Measurements from ENCODE around the gene SPATA31C2. TPM values are rescaled to one million over a fixed set of nuclear protein-coding genes. Genes with fewer than 3 reads are reported as not detected.
A peak's percentile ranks its signal among the peaks of the same experiment; 100 is the strongest.
"Not testable (repeated sequence)": the region's sequence is repeated elsewhere in the genome, so short reads cannot be mapped to it uniquely, and the experiment has no call there.

SPATA31C2 gene
- total and polyA plus RNA-seq, 5 donors from 2014 or later: 0.10 to 1.4 (median 0.28) TPM; not detected in 1

- H3K9me3 Mint-ChIP-seq; H3K4me1 ChIP-seq (ENCODE audit: control insufficient read depth, insufficient read depth, low read length, poor library complexity, severe bottlenecking); H3K27ac Mint-ChIP-seq; DNase-seq; H3K4me3 ChIP-seq (ENCODE audit: low read depth, low read length); H3K27me3 ChIP-seq (ENCODE audit: control insufficient read depth, insufficient read depth, low read length); ATAC-seq (ENCODE audit: low read depth in 2 of 2); H3K27me3 Mint-ChIP-seq; H3K36me3 ChIP-seq (ENCODE audit: control insufficient read depth, insufficient read depth, low read length); H3K27ac ChIP-seq (ENCODE audit: insufficient read depth, low read length, poor library complexity, severe bottlenecking); H3K4me3 Mint-ChIP-seq; H3K36me3 Mint-ChIP-seq; H3K9me3 ChIP-seq (ENCODE audit: control insufficient read depth in 2 of 2, low read length in 2 of 2); H3K4me1 Mint-ChIP-seq: not testable (repeated sequence)
Measured at GRCh38 chr9:88118121-88118520, 20.2 kb downstream of the SPATA31C2 start.

- not testable (repeated sequence) for H3K27ac Mint-ChIP-seq; ATAC-seq (ENCODE audit: low read depth in 2 of 2); H3K4me3 Mint-ChIP-seq; H3K36me3 Mint-ChIP-seq; H3K27me3 ChIP-seq (ENCODE audit: control insufficient read depth, insufficient read depth, low read length); H3K4me1 Mint-ChIP-seq; DNase-seq; H3K27me3 Mint-ChIP-seq; H3K4me3 ChIP-seq (ENCODE audit: low read depth, low read length); H3K9me3 ChIP-seq (ENCODE audit: control insufficient read depth in 2 of 2, low read length in 2 of 2); H3K4me1 ChIP-seq (ENCODE audit: control insufficient read depth, insufficient read depth, low read length, poor library complexity, severe bottlenecking); H3K36me3 ChIP-seq (ENCODE audit: control insufficient read depth, insufficient read depth, low read length); H3K27ac ChIP-seq (ENCODE audit: insufficient read depth, low read length, poor library complexity, severe bottlenecking); H3K9me3 Mint-ChIP-seq
Measured at GRCh38 chr9:88114968-88115612, 23.2 kb downstream of the SPATA31C2 start.

DNA sequence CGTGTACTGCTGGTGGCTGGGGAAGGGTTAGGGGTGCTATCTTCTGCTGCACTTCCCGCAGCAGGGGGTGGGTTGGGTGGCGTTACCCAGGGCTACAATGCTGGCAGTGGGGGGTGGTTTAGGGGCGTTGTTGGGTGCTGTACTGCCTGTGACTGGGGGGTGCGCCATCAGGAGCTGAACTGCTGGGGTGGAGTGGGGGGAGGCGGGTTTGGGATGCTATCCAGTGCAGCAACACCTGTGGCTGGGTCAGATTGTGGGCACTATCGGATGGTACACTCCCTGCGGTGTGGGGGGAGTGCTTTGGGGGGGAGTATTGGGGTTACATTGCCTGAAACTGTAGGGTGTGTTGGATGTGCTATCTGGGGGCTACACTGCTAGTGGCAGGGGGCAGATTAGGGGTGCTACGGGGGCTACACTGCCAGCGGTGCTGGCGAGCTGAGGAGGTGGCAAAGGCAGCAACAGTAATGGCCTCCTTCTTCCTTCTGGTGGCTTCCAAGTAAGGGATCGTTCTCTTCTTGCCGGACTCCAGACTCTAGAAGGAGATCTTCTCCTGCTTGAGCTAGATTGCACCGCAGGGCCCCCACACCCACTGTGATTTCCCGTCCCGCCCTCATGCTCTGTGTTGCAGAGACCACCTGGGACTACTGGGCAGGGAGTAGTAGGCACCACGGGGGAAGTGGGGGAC lies 23.9 kb downstream of the SPATA31C2 start:
- H3K4me1 Mint-ChIP-seq; DNase-seq; H3K27ac Mint-ChIP-seq; H3K4me3 Mint-ChIP-seq; H3K36me3 ChIP-seq (ENCODE audit: control insufficient read depth, insufficient read depth, low read length); H3K9me3 Mint-ChIP-seq; H3K27ac ChIP-seq (ENCODE audit: insufficient read depth, low read length, poor library complexity, severe bottlenecking); H3K4me3 ChIP-seq (ENCODE audit: low read depth, low read length); H3K27me3 ChIP-seq (ENCODE audit: control insufficient read depth, insufficient read depth, low read length); H3K36me3 Mint-ChIP-seq; H3K4me1 ChIP-seq (ENCODE audit: control insufficient read depth, insufficient read depth, low read length, poor library complexity, severe bottlenecking); ATAC-seq (ENCODE audit: low read depth in 2 of 2); H3K27me3 Mint-ChIP-seq; H3K9me3 ChIP-seq (ENCODE audit: control insufficient read depth in 2 of 2, low read length in 2 of 2): not testable (repeated sequence)

DNA sequence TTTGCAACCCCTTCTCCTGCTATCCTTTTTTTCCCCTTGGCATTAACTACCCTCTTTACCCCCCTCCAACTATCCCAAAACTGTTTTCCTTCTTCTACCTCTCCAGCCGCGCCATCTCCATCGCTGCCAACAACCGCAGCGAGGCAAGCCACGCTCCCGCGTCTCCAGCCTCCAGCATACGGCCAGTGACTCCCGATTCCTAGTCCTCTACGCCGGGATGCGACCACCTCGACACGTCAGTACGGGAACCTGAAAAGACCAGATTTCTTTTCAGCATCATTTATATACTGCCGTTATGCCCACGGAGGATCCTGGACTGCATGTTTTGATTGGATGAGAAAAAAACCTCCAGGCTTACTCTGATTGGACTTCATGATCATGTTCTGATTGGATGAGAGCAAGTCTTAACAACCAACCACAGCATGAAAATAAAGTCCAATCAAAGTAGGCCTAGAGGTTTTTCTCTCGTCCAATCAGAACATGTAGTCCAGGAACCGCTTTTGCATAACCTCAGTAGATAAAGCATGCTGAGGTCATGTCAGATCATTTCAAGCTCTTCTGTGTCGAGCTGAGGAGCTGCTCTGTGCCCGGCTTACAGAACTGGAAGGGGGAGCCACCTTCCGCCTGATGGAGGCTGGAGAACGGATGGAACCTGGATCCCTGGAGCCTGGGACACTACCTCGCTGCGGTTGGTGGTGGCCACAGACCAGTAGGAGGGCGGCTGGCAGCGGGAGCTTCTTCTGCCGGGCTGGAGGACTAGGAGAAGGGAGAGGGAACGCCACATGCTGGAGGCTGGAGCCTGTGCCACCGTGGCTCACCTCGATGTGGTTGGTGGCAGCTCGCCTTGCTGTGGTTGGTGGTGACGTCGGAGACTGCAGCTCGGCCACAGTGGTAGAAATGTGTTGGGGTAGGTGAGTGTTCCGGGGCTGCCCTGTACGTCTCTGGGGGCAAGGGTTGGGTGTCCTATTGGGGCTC lies 24.8 kb downstream of the SPATA31C2 start:
- not testable (repeated sequence) for H3K27me3 ChIP-seq (ENCODE audit: control insufficient read depth, insufficient read depth, low read length); H3K9me3 Mint-ChIP-seq; H3K36me3 Mint-ChIP-seq; ATAC-seq (ENCODE audit: low read depth in 2 of 2); H3K27ac Mint-ChIP-seq; H3K4me3 ChIP-seq (ENCODE audit: low read depth, low read length); DNase-seq; H3K27ac ChIP-seq (ENCODE audit: insufficient read depth, low read length, poor library complexity, severe bottlenecking); H3K27me3 Mint-ChIP-seq; H3K4me3 Mint-ChIP-seq; H3K4me1 Mint-ChIP-seq; H3K4me1 ChIP-seq (ENCODE audit: control insufficient read depth, insufficient read depth, low read length, poor library complexity, severe bottlenecking); H3K36me3 ChIP-seq (ENCODE audit: control insufficient read depth, insufficient read depth, low read length); H3K9me3 ChIP-seq (ENCODE audit: control insufficient read depth in 2 of 2, low read length in 2 of 2)

GRCh38 chr9:88110026-88110425 lies 28.2 kb downstream of the SPATA31C2 start:
- Mint-ChIP-seq H3K9me3 (peaks cover 0 to 1% (median 0%) of the 10 kb centered on the region in 7 donors), H3K36me3 (no peaks in the 10 kb centered on the region), H3K4me1 (peaks cover 0 to 9% (median 2%) of the 10 kb centered on the region in 4 donors), H3K4me3 (no peak overlapping the region), H3K27me3 (peaks cover 10% of the 10 kb centered on the region), H3K27ac (no peak overlapping the region)
- H3K36me3 ChIP-seq (ENCODE audit: control insufficient read depth, insufficient read depth, low read length): no peaks in the 10 kb centered on the region
- H3K4me1 ChIP-seq (ENCODE audit: control insufficient read depth, insufficient read depth, low read length, poor library complexity, severe bottlenecking): no peaks in the 10 kb centered on the region
- H3K27ac ChIP-seq (ENCODE audit: insufficient read depth, low read length, poor library complexity, severe bottlenecking): no peak overlapping the region
- H3K27me3 ChIP-seq (ENCODE audit: control insufficient read depth, insufficient read depth, low read length): no peaks in the 10 kb centered on the region
- DNase-seq: no peak
- H3K9me3 ChIP-seq (ENCODE audit: control insufficient read depth in 2 of 2, low read length in 2 of 2): no peaks in the 10 kb centered on the region
- H3K4me3 ChIP-seq (ENCODE audit: low read depth, low read length): no peak overlapping the region
- ATAC-seq (ENCODE audit: low read depth in 2 of 2): no peak

DNA sequence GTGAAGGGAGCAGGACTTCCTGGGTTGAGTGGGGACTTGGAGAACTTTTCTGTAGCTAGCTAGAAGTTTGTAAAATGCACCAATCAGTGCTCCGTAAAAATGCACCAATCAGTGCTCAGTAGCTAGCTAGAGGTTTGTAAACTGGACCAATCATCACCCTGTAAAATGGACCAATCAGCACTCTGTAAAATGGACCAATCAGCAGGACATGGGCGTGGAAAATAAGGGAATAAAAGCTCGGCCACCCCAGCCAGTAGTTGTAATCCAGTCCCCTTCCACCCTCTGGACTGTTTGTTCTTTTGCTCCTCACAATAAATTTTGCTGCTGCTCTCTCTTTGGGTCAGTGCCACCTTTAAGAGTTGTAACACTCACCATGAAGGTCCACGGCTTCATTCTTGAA lies 29.5 kb downstream of the SPATA31C2 start:
- H3K9me3 ChIP-seq (ENCODE audit: control insufficient read depth in 2 of 2, low read length in 2 of 2): no peaks in the 10 kb centered on the region
- Mint-ChIP-seq H3K36me3 (no peaks in the 10 kb centered on the region), H3K4me3 (no peak overlapping the region), H3K27ac (no peak overlapping the region), H3K27me3 (peaks cover 15% of the 10 kb centered on the region), H3K4me1 (peaks cover 0 to 9% (median 2%) of the 10 kb centered on the region in 4 donors), H3K9me3 (peaks cover 0 to 1% (median 0%) of the 10 kb centered on the region in 7 donors)
- H3K36me3 ChIP-seq (ENCODE audit: control insufficient read depth, insufficient read depth, low read length): no peaks in the 10 kb centered on the region
- no peak overlapping the region for H3K27ac ChIP-seq (ENCODE audit: insufficient read depth, low read length, poor library complexity, severe bottlenecking)
- no peaks in the 10 kb centered on the region for H3K4me1 ChIP-seq (ENCODE audit: control insufficient read depth, insufficient read depth, low read length, poor library complexity, severe bottlenecking)
- H3K4me3 ChIP-seq (ENCODE audit: low read depth, low read length): peak overlapping the region; percentile 13
- DNase-seq (no peak), ATAC-seq (ENCODE audit: low read depth in 2 of 2) (no peak)
- H3K27me3 ChIP-seq (ENCODE audit: control insufficient read depth, insufficient read depth, low read length): no peaks in the 10 kb centered on the region

GRCh38 chr9:88106492-88106891 lies 31.8 kb downstream of the SPATA31C2 start:
- no peak overlapping the region for H3K27ac Mint-ChIP-seq
- H3K27me3 ChIP-seq (ENCODE audit: control insufficient read depth, insufficient read depth, low read length): peaks cover 2% of the 10 kb centered on the region
- H3K4me3 Mint-ChIP-seq: no peak overlapping the region
- peaks cover 15% of the 10 kb centered on the region for H3K27me3 Mint-ChIP-seq
- H3K36me3 ChIP-seq (ENCODE audit: control insufficient read depth, insufficient read depth, low read length): no peaks in the 10 kb centered on the region
- H3K36me3 Mint-ChIP-seq: no peaks in the 10 kb centered on the region
- H3K4me1 Mint-ChIP-seq: peaks cover 0 to 9% (median 2%) of the 10 kb centered on the region in 4 donors
- ATAC-seq (ENCODE audit: low read depth in 2 of 2) (peak in 1 of 2 donors; percentile 53), DNase-seq (peak in 2 of 3 donors; percentile 4 to 31)
- H3K4me1 ChIP-seq (ENCODE audit: control insufficient read depth, insufficient read depth, low read length, poor library complexity, severe bottlenecking): no peaks in the 10 kb centered on the region
- no peak overlapping the region for H3K27ac ChIP-seq (ENCODE audit: insufficient read depth, low read length, poor library complexity, severe bottlenecking)
- no peak overlapping the region for H3K4me3 ChIP-seq (ENCODE audit: low read depth, low read length)
- H3K9me3 ChIP-seq (ENCODE audit: control insufficient read depth in 2 of 2, low read length in 2 of 2): no peaks in the 10 kb centered on the region
- H3K9me3 Mint-ChIP-seq: peaks cover 0 to 1% (median 0%) of the 10 kb centered on the region in 7 donors

Measured in CD4-positive, CD25-positive, alpha-beta regulatory T cell (primary cell).